C4-2B (cell line): ENCODE data around the gene PNO1.

ENCODE experiments used
- CTCF ChIP-seq: fragments of 450-650 bp; conservative IDR thresholded peaks from 2 replicates; pipeline ENCODE4 v1.5.1; 2017; ENCODE audit warnings: mild to moderate bottlenecking
- ZFX ChIP-seq: fragments of 450-650 bp; IDR thresholded peaks from 2 replicates; pipeline ENCODE4 v1.6.1; 2017

DNA sequence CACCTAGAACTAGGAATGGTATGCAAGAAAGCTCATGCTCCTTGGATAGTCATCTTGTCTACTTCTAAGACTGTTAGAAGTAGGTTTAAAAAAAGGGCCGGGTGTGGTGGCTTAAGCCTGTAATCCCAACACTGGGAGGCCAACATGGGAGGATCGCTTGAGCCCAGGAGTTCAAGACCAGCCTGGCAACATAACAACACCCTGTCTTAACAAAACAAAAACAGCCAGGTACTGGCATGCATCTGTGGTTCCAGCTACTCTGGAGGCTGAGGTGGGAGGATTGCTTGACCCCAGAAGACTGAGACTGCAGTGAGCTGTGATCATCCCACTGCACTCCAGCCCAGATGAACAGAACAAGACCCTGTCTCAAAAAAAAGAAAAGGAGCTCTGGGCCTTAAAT, 19.9 kb downstream of the PNO1 start:
- TF ChIP-seq CTCF: no peak
- no peak for TF ChIP-seq ZFX
